GM12872 (cell line): ENCODE data around the gene CDH13.

Experiments
- CTCF ChIP-seq: IDR thresholded peaks from 3 replicates; pipeline ENCODE4 v1.5.1; 2011; ENCODE audit warnings: low read depth, mild to moderate bottlenecking, low read length, moderate library complexity; ENCODE audit not compliant: insufficient read depth

Gene CDH13

GRCh38 chr16:83482545-83483162 is 855.9 kb downstream of the CDH13 start:
- no peak for TF ChIP-seq CTCF

GRCh38 chr16:83490073-83490472 is 863.3 kb downstream of the CDH13 start:
- TF ChIP-seq CTCF = no peak

GRCh38 chr16:83494459-83494858 is 867.7 kb downstream of the CDH13 start:
- TF ChIP-seq CTCF = no peak

- TF ChIP-seq CTCF = no peak
These were observed 874.7 kb downstream of the CDH13 start for GRCh38 chr16:83501481-83501880.

- no peak for TF ChIP-seq CTCF
These were observed 881.5 kb downstream of the CDH13 start for GRCh38 chr16:83508295-83508694.

- TF ChIP-seq CTCF = no peak
These were observed 882.5 kb downstream of the CDH13 start for GRCh38 chr16:83509316-83509715.

- TF ChIP-seq CTCF = no peak
These were observed 884.1 kb downstream of the CDH13 start for GRCh38 chr16:83510906-83511305.
